Nucleus accumbens (tissue), 56 donors: ENCODE measurements around the gene BMI1.
"Not testable (repeated sequence)": the region's sequence is repeated elsewhere in the genome, so short reads cannot be mapped to it uniquely, and the experiment has no call there.

ENCODE experiments used
- DNase-seq, 56 donors: peaks; one replicate each; lab custom pipeline; 2025; lab: John Stamatoyannopoulos, UW

BMI1 gene

DNA sequence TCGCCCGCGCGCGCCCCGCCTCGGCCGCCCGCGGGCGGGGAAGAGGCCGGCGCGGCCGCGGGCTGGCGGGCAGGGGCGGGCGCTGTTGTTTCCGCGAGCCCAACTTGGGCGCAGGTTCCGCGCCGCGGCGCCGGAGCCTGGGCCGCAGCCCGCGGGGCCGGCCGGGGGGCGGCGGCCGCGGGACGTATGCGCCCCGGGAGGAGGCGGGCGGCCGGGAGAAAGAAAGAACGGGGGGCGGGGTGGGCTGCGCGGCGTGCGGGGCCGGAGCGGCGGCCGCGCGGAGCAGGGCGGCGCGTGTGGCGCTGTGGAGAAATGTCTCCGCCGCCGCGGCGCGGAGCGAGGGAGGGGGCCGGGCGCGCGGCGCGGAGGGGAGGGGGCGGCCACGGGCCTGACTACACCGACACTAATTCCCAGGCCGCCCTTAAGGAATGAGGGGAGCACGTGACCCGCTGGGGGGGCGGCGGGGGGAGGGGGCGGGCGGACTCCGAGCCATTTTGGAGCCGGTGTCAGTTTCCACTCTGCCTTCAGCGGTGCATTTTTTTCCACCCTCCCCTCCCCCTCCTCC is at the start of gene BMI1:
BMI1 (plus strand) TSS at position 509 of the 565 bp plus-strand sequence. CDS start 5,351 bp downstream, outside the sequence.
- peak in 52 of 56 donors; percentile 44 to 90 (median 80) for DNase-seq

DNA sequence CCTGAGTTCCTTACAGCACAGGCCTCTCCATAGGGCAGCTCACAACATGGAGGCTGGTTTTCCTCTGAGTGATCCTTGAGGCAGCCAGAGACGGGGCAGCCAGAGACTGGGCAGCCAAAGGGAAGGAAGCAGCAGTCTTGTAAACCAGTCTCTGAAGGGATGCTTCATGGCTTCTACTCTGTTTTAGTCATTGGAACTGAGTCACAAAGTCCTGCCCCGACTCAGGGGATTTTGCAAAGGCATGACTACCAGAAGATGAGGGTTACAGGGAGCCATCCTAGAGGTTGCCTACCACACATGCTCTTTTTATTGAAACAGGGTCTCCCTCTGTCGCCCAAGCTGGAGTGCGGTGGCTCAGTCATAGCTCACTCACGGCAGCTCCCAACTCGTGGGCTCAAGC is 49.1 kb upstream of the BMI1 start:
- DNase-seq = no peak

DNA sequence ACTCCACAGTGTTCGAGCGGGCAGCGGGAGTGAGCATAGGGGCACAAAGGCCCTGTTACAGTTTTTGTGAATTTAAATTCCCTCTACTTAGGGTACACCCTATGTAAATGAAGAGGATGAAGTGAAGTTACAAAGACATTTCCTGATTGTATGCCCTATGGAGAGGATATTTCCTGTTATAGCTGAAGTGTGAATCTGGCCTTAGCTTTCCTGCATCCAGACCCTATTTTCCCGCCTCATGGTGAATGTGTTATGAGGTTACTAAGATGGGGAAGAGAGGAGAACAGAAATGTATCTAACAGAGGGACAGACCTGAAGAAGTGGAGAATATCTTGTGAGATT is 42.5 kb upstream of the BMI1 start:
- DNase-seq = no peak

DNA sequence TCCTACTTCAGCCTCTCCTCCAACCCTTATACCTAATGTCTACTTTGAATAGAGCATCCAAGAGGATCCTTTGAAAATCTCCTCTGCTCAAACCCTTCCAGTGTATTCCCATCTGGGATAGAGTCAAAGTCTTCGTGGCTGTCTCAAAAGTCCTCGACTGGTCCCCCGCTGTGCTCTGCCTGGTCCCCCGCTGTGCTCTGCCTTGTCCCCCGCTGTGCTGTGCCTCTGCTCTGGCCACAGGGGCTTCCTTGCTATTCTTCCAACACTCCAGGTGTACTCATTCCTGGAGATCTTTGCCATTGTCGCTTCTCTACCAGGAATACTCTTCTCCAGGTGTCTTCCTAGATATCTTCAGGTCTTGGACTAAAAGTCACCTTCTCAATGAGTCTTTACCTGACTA is 40.8 kb upstream of the BMI1 start:
- no peak for DNase-seq

DNA sequence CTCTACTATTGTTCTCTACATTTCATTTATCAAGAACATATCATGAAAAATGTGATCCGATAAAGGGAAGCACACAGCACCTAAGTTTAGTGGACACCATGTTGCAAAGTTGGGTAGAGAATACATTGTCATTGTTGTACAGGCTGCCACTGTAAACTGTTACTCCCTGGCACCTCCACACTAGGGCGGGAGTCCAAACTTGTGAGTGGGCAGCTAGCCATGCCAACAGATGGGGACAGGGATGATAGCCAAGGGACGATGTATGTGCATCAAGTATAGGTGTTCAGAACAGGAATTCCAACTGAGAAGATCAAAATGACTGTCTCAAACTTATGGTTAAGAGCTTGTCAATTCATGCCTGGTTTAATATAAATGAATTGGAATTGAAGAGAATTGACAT is 35.8 kb upstream of the BMI1 start:
- peak in 1 of 56 donors; percentile 3 for DNase-seq

DNA sequence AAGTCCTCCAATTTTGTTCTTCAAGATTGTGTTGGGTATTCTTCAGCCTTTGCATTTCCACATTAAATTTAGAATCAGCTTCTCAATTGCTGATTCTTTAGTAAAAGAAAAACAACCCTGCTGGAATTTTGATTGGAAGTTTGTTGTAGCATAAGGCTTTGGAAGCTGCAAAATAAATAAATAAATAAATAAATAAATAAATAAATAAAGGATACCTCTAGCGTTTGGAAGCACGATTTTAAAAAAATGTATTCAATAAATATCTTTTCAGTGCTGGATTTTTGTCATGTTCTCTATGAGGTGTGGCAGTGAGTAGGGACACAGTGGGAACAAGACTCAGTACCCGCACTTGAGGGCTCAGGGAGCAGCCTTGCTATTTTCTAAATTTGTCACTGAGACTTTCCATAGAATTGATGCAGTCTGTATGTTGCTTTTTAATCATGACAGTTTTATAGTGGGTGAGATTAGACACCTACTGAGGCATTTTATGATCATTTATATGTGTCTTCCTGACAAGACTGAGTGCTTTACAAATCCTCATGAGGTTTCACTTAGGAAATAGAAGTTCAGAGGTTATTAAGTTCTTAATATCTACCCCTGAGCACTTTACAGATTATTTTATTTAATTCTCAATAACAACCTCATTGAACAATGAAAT is 27.0 kb upstream of the BMI1 start:
- no peak for DNase-seq

DNA sequence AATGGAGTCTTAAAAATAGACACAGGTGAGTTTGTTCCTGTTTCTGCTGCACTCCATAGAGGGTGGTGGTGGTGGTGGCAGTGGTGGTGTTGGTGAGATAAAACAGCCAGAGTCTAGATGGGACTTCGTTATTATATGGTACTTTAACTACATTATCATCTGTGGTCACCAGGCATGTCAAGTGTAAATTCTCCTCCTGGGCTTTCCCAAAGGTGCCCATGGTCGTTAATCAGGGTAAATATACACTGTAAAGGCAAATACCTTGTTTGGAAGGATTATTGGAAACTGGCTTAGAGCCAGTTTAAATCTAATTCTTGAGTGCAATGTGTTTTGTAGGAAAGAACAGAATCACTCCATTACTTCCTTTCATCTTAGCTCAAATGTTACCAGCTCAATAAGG is 26.2 kb upstream of the BMI1 start:
- DNase-seq = no peak

DNA sequence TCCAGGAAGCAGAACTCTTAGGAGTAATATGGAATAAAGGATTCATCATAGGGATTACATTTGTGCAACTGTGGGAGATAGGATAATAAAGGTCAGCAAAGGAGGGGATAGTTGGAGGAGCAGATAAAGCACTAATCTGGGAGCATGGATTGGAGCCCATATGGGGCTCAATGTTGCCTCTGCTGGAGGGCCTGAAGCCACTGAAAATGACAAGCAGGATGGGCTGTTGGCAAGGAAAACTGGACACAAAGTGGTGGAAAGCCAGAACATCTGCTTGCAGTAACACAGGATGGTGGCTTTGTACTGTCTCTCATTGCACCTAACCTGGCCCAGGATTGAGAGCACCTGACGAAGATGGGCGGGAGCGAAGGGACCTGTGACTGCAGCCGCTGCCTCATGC is 19.7 kb upstream of the BMI1 start:
- DNase-seq = no peak

DNA sequence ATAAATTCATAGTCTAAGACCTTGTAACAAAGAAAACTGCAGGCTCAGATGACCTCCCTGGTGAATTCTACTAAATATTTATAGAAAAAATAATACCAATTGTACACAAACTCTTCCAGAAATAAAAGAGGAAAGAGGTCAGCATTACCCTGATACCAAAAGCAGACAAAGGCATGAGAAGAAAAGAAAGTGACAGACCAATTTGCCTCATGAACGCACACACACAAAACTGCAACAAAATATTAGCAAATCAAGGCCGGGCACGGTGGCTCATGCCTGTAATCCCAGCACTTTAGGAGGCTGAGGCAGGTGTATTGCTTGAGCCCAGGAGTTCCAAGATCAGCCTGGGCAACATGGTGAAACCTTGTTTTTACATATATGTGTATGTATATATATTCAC is 17.4 kb upstream of the BMI1 start:
- no peak for DNase-seq

DNA sequence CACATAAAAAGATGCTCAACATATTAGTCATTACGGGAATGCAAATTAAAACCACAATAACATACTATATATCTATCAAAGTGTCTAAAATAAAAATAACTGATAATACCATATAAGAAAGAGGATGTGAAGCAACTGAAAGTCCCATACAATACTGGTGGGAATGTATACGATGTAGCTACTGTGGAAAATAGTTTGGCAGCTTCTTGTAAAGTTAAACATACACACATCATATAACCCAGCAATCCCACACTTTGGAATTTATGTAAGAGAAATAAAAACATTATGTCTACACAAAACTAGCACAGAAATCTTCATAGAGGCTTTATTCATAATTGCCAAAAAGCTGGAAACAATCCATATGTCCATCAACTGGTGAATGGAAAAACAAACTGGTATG is 15.2 kb upstream of the BMI1 start:
- DNase-seq = no peak

DNA sequence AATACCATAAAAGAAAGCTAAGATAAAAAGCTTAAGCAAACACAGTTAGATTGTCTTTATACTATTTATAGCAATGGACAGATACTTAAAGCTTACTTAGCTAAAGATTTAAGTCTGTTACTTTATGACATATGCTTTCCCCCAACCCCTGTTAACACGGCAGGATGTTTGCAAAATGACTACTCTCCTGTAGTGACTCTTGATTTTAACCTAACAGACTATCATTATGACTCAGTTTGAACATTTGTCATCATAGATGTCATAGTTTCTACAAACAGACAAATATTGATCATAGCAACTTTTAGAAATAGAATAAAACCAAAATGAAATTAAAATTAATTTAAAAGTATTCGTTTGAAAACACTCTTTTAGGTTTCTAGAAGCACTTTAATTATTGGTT is 12.5 kb upstream of the BMI1 start:
- DNase-seq = no peak

DNA sequence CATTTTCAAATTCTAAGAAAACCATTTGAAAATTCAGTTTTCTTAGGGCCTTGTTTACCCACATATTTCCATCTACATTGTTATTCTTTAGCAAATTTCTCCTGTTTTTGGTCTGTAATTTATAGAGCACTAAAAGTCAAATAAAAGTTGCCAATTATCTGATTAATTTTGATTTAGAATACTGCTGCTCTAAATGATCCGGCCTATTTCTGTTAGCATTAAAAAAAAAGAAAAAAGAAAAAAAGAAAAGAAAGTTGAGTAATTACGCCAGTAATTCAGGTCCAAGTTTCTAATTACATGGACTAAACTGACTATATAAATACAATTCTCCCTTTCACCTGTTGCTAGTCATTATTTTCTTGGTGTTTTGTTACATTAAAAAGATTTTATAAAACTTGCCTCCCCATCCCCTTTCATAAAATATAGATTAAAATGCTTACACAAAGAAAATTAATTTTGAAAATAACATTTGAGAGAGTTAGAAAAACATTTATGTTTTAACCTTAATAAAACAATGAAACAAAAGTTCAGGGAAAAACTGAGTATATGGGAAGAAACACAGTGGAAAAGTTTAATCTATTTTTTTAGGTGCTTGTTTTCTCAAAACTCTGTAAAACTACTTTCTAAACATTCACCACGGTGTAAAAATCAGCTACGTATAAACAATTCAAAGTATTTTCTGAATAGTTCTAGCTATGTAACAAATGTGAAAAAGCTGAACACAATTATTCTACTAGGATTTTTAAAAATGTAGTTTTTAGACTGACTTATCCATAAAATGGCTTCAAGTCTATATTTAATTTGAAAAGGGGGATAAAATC is 11.5 kb upstream of the BMI1 start:
- no peak for DNase-seq

DNA sequence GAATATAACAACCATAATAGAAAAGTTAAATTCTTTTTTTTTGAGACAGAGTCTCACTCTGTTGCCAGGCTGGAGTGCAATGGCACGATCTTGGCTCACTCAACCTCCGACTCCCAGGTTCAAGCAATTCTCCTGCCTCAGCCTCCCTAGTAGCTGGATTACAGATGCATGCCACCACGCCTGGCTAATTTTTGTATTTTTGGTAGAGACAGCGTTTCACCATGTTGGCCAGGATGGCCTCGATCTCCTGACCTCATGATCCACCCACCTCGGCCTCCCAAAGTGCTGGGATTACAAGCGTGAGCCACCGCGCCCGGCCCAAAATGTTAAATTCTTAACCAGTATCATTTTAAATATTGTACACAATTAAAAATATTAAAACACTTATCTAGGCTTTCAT is 10.9 kb upstream of the BMI1 start:
- not testable (repeated sequence) for DNase-seq

DNA sequence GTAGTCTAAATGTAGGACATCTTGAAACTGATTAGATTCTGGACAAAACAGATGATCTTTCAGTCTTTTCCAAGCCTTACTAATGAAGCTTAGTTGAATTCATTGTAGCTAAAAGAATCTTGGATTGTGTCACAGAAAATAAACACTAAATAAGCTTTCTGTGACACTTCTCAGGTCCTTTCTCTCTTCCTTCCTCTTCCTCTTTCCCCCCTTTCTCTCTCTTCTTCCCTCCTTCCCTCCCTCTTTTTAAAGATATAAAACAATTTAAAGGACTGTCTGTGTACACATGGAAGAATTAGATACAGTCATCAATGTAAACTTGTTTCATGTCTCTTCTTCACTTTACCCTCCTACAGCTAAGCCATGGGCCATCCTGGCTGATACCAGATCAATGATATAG is 10.0 kb upstream of the BMI1 start:
- no peak for DNase-seq

DNA sequence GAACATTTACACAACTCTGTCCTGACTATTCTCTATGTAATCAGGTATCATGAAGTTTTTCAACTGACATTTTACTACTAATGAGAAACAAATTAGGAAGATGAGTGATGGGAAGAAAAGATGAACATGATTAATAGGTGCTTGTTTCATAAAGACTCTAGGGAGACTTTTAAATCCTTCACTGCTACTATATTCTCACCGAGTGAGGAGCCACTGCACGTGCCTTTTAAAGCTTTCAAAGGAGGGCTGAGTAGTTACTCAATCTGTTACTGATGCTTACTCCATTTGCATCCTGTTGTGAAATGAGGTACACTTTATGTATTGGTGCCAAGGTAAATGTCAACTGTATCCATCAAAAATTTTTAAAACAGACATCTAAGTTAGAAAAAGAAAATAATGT is 6.0 kb upstream of the BMI1 start:
- no peak for DNase-seq

DNA sequence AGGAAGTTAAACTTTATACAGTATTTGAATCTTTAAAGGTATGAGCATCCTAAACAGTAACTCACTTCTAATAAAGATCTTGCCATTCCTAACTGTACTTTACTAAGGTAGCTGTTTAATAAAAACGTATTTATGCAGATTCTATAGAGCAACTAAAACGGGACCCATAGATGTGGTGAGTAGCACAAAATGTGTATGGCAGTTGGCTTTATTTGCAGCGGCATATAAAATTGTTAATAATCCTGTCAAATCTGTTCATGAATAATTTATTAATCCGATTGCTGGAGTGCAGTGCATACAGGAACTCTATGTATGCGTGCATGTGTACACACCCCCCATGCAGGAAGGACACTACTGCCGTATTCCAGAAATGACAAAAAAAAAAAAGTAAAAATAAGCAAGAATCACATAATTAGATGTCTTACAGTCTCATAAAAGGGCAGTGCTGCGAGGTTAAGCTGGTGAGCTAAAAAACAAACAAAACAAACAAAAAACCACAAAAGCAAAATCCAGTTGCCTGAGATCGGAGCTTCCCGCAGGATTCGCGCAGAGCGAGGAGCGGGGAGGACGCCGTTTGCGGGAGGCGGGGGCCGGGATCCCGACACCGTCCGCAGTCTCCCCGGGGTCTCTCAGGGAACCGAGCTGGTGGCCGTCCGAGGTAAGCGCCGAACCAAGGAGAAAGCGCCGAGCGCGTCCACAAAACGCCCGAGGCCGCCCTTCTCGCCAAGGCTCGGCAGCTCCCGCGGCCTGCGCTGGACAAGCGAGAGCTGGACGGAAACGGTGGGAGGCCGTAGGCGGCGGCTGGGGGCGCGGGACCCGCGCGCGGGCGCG is 5.2 kb upstream of the BMI1 start:
- DNase-seq = peak in 3 of 56 donors; percentile 62 to 66 (median 64)

DNA sequence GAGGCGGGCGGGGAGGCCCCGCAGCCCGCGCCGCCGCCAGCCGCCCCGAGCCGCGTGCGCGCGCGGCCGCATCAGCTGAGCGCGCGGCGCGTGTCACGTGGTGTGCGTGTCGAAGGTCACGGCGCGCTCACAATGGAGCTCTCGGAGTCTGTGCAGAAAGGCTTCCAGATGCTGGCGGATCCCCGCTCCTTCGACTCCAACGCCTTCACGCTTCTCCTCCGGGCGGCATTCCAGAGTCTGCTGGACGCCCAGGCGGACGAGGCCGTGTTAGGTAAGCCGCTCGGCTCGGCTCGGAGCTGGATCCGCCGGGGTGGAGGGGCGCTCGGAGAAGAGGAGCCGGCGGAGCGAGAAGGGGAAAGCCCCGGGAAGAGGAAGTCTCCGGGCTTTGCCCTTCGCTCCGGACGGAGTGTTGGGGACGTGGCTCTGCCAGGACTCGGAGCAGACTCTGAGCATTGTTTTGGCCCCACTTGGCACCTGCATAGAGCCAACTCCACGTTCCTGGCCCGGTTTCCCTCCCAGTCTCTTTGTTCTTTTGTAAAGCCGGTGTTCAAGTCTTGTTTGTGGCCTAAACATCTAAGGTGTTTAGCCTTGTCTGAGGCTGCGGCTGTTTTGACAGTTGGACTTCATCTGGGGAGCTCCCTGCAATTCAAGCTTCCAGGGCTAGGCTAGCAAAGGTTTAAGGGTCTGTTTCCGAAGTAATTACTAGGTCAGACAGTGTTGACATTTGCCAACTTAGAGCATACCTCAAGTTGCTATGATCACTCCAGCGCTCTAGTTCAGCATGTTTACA is 4.4 kb upstream of the BMI1 start, which contains the start of gene COMMD3:
COMMD3 (plus strand) TSS at position 103 of the 790 bp plus-strand sequence; CDS start at position 133, 30 bp downstream.
- peak in 55 of 56 donors; percentile 26 to 92 (median 83) for DNase-seq

DNA sequence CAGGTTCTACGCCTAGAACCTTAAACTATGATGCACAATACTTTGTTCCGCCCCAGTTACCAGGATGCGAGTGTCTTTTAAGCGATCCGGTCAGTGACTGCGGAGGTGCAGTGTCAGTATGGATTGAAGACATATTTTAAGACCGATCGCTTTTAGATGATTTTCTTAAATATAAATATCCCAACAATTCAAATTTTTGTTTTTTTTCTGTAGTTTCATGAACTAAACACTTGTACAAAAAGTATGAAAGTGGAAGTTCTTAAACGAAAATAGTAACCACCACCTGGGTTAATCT is 3.9 kb upstream of the BMI1 start:
- DNase-seq = no peak

DNA sequence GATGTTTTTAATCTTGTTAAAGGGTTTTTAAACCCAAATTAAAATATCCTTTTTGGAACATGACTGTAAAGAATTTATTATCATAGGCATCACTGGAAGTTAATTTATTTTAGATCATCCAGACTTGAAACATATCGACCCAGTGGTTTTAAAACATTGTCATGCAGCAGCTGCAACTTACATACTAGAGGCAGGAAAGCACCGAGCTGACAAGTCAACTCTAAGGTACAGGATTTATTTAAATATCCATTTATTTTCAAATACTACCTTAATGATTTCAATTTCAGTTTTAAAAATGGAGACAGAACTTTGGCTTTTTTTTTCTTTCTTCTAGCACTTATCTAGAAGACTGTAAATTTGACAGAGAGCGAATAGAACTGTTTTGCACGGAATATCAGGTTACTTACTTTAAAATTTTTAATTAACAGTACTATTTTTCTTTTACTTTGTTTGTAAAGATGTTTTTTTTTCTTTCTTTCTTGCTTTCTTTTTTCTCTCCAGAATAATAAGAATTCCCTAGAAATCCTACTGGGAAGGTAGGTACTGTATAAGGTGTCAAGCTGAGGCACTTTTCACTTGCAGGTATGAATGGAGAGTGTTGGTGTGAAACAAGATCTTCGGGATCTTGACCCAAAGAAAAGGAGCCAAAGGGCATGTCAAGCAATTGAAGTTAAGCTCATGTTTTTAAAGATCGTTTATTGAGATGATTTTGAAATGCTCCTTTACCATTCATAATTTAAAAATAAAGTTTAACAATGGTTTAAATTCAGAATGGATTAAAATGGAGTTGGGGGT is 2.9 kb upstream of the BMI1 start:
- DNase-seq = no peak
